Measurements from ENCODE around the gene OSER1.

OSER1 gene

GRCh38 chr20:44173116-44173515 is 37.5 kb downstream of the OSER1 start:
- DNase-seq: no peak

GRCh38 chr20:44172572-44172950 is 38.0 kb downstream of the OSER1 start:
- no peak for DNase-seq

- no peak for DNase-seq
Observed at GRCh38 chr20:44171775-44172571, 38.6 kb downstream of the OSER1 start.

GRCh38 chr20:44170816-44171410 is 39.7 kb downstream of the OSER1 start:
- DNase-seq: no peak

GRCh38 chr20:44167736-44168135 is 42.8 kb downstream of the OSER1 start:
- DNase-seq: no peak

GRCh38 chr20:44166477-44166876 is 44.1 kb downstream of the OSER1 start:
- no peak for DNase-seq

- no peak for DNase-seq
Observed at GRCh38 chr20:44166008-44166407, 44.6 kb downstream of the OSER1 start.

GRCh38 chr20:44160133-44160532 is 50.4 kb downstream of the OSER1 start:
- no peak for DNase-seq

- DNase-seq: no peak
Observed at GRCh38 chr20:44159711-44160110, 50.9 kb downstream of the OSER1 start.

- DNase-seq: no peak
Observed at GRCh38 chr20:44159125-44159524, 51.4 kb downstream of the OSER1 start.

- no peak for DNase-seq
Observed at GRCh38 chr20:44157061-44157460, 53.5 kb downstream of the OSER1 start.

- DNase-seq: no peak
Observed at GRCh38 chr20:44154521-44155001, 56.0 kb downstream of the OSER1 start.

- DNase-seq: no peak
Observed at GRCh38 chr20:44153636-44154043, 56.9 kb downstream of the OSER1 start.

GRCh38 chr20:44151621-44152416 is 58.8 kb downstream of the OSER1 start:
- no peak for DNase-seq

GRCh38 chr20:44146272-44146671 is 64.3 kb downstream of the OSER1 start:
- no peak for DNase-seq
